HepG2 (cell line): ENCODE data around the gene TRIM15. TPM values are rescaled to one million over a fixed set of nuclear protein-coding genes. Genes with fewer than 3 reads are reported as not detected.
A peak's percentile ranks its signal among the peaks of the same experiment; 100 is the strongest.

ENCODE experiments used
- BHLHE40 ChIP-seq: IDR thresholded peaks from 2 replicates; pipeline ENCODE4 v1.6.1; 2011; ENCODE audit warnings: low read length, improper control_type of control experiment
- CBX5 ChIP-seq: sonication (generic); formaldehyde crosslinking; IDR thresholded peaks from 2 replicates; pipeline ENCODE4 v1.4.0; 2020; ENCODE audit warnings: missing genetic modification reagents, borderline replicate concordance
- CEBPG ChIP-seq: IDR thresholded peaks from 2 replicates; pipeline ENCODE4 v1.6.1; 2016
- FOXP4 ChIP-seq: sonication (generic); formaldehyde crosslinking; IDR thresholded peaks from 2 replicates; pipeline ENCODE4 v1.4.0; 2020; ENCODE audit warnings: missing genetic modification reagents
- HMG20A ChIP-seq: IDR thresholded peaks from 2 replicates; pipeline ENCODE4 v1.6.1; 2016; ENCODE audit warnings: borderline replicate concordance
- IRX3 ChIP-seq: sonication (generic); formaldehyde crosslinking; IDR thresholded peaks from 2 replicates; pipeline ENCODE4 v1.8.1; 2023; ENCODE audit warnings: mild to moderate bottlenecking, low read depth, missing genetic modification reagents, borderline replicate concordance
- ZC3H4 ChIP-seq: sonication (generic); formaldehyde crosslinking; IDR thresholded peaks from 2 replicates; pipeline ENCODE4 v1.4.0; 2020; ENCODE audit warnings: missing genetic modification reagents, borderline replicate concordance
- ZHX2 ChIP-seq, 2 experiments: sonication (generic) in 1 of 2; formaldehyde crosslinking in 1 of 2; IDR thresholded peaks; 2 replicates each; pipeline versions ENCODE4 v1.6.1 to v1.9.0; 2014 to 2022; ENCODE audit warnings: antibody characterized with exemption in 1 of 2, borderline replicate concordance in 1 of 2, inconsistent platforms in 1 of 2, low read depth in 1 of 2, missing genetic modification reagents in 1 of 2
- ZNF138 ChIP-seq: sonication (generic); formaldehyde crosslinking; IDR thresholded peaks from 2 replicates; pipeline ENCODE4 v1.5.0; 2020; ENCODE audit warnings: mild to moderate bottlenecking, low read depth, missing genetic modification reagents
- ZNF30 ChIP-seq: sonication (generic); formaldehyde crosslinking; IDR thresholded peaks from 2 replicates; pipeline ENCODE4 v1.5.0; 2020; ENCODE audit warnings: mild to moderate bottlenecking, missing genetic modification reagents
- ZNF432 ChIP-seq: sonication (generic); formaldehyde crosslinking; IDR thresholded peaks from 2 replicates; pipeline ENCODE4 v1.5.0; 2020; ENCODE audit warnings: missing genetic modification reagents, mild to moderate bottlenecking, borderline replicate concordance
- ZNF605 ChIP-seq: sonication (generic); formaldehyde crosslinking; IDR thresholded peaks from 2 replicates; pipeline ENCODE4 v1.8.0; 2022; ENCODE audit warnings: mild to moderate bottlenecking, missing genetic modification reagents
- ZNF619 ChIP-seq: sonication (generic); formaldehyde crosslinking; IDR thresholded peaks from 2 replicates; pipeline ENCODE4 v1.4.0; 2020; ENCODE audit warnings: mild to moderate bottlenecking, missing genetic modification reagents
- ZNF704 ChIP-seq: sonication (generic); formaldehyde crosslinking; IDR thresholded peaks from 2 replicates; pipeline ENCODE4 v1.8.1; 2023; ENCODE audit warnings: mild to moderate bottlenecking, inconsistent platforms, moderate library complexity, missing genetic modification reagents, borderline replicate concordance
- ZSCAN30 ChIP-seq: sonication (generic); formaldehyde crosslinking; IDR thresholded peaks from 2 replicates; pipeline ENCODE4 v1.5.0; 2020; ENCODE audit warnings: mild to moderate bottlenecking, missing genetic modification reagents
- ZSCAN9 ChIP-seq: IDR thresholded peaks from 2 replicates; pipeline ENCODE4 v1.6.1; 2016; ENCODE audit warnings: borderline replicate concordance
- polyA plus RNA-seq, 8 experiments: library from polyadenylated mRNA; depleted of rRNA in 3 of 8; stranded (reverse) in 7 of 8; unstranded in 1 of 8; fragments of >200 nt; fragmentation: Illumina TruSeq in 4 of 8; extraction: Trizol in 4 of 8; gene quantifications; 2 replicates each; pipeline versions ENCODE4 v1.2.1 to v1.2.3, GENCODE V29; 2011 to 2016; ENCODE audit warnings: low read depth in 4 of 8, missing spikeins in 1 of 8, mixed read lengths in 1 of 8; ENCODE audit not compliant: insufficient read depth in 1 of 8
- total RNA-seq, 5 experiments: library from RNA; depleted of rRNA; stranded (reverse); fragments of >200 nt; fragmentation: Illumina TruSeq; extraction: Trizol; gene quantifications; 2 replicates each; pipeline ENCODE4 v1.2.3, GENCODE V29; 2016; ENCODE audit warnings: low read depth in 1 of 5

The TRIM15 gene
- total and polyA plus RNA-seq, 2 of the 13 experiments (the other 11 are each of a cell fraction or from before 2014, with no cell fraction given): 35.1 to 38.2 TPM

GRCh38 chr6:30163090-30163917, at the start of gene TRIM15 (continued):
- peak; percentile 73; the same call in 1 of the 2 replicates for TF ChIP-seq ZSCAN30 (CRISPR knock-in tag)
- 0 out of 2 replicates have a peak, but pooled peaks have one; percentile 50 for TF ChIP-seq ZSCAN9 (CRISPR knock-in tag)
- peak; percentile 90 for TF ChIP-seq ZNF619 (CRISPR knock-in tag)
- TF ChIP-seq ZNF605 (CRISPR knock-in tag): peak; percentile 60
- no peak; the same call in 1 of the 2 replicates for TF ChIP-seq ZHX2 (IDR thresholded peaks at IDR 0.05; ENCODE audit: low read depth)
- TF ChIP-seq ZHX2 (CRISPR knock-in tag; IDR thresholded peaks at IDR 0.05; ENCODE audit: borderline replicate concordance): no peak
- TF ChIP-seq ZC3H4 (CRISPR knock-in tag): 0 out of 2 replicates have a peak, but pooled peaks have one; percentile 3
- TF ChIP-seq IRX3 (CRISPR knock-in tag): peak; percentile 43; the same call in 1 of the 2 replicates
- TF ChIP-seq BHLHE40: no peak; the same call in 1 of the 2 replicates
- no peak for TF ChIP-seq ZNF432 (CRISPR knock-in tag)
- TF ChIP-seq FOXP4 (CRISPR knock-in tag): peak; percentile 55
- TF ChIP-seq ZNF30 (CRISPR knock-in tag): no peak
- TF ChIP-seq CEBPG (CRISPR knock-in tag): peak; percentile 87
- 0 out of 2 replicates have a peak, but pooled peaks have one; percentile 59 for TF ChIP-seq ZNF138 (CRISPR knock-in tag)
- TF ChIP-seq ZNF704 (CRISPR knock-in tag): peak; percentile 71
- TF ChIP-seq HMG20A (CRISPR knock-in tag): peak; percentile 58; the same call in 1 of the 2 replicates
- peak; percentile 30; the same call in 1 of the 2 replicates for TF ChIP-seq CBX5 (CRISPR knock-in tag)
